Adrenal gland (tissue), 12 donors: ENCODE data around the gene GALNT12. TPM values are rescaled to one million over a fixed set of nuclear protein-coding genes. Genes with fewer than 3 reads are reported as not detected.
A peak's percentile ranks its signal among the peaks of the same experiment; 100 is the strongest.

Experiments used
- DNase-seq, 7 donors: peaks; one replicate each; pipeline ENCODE4 v3.0.0-alpha.2; 2019 to 2020
- H3K27ac ChIP-seq, 5 donors: fragments of 200-600 bp; sonication (generic) in 4 of 5; 1 replicate in 3 of 5; 2 replicates in 2 of 5; pipeline versions ENCODE4 v1.5.1 to v1.8.0; 2016 to 2020; ENCODE audit warnings: mild to moderate bottlenecking in 1 of 5
- H3K27me3 ChIP-seq: fragments of 200-600 bp; 2 replicates; pipeline ENCODE4 v1.8.0; 2021
- H3K36me3 ChIP-seq, 2 donors: fragments of 200-600 bp; replicated peaks in 1 of 2; 1 replicate in 1 of 2; 2 replicates in 1 of 2; pipeline versions ENCODE4 v1.5.1 to v1.8.0; 2018 to 2022
- H3K4me1 ChIP-seq, 2 donors: fragments of 200-600 bp; replicated peaks in 1 of 2; 1 replicate in 1 of 2; 2 replicates in 1 of 2; pipeline versions ENCODE4 v1.5.1 to v1.8.0; 2018 to 2021
- H3K4me3 ChIP-seq, 4 donors: fragments of 200-600 bp; sonication (generic) in 3 of 4; one replicate each; pipeline ENCODE4 v1.5.1; 2016 to 2018
- H3K9me3 ChIP-seq, 3 donors: fragments of 200-600 bp; sonication (generic) in 1 of 3; replicated peaks in 1 of 3; 1 replicate in 2 of 3; 2 replicates in 1 of 3; pipeline versions ENCODE4 v1.5.1 to v1.8.0; 2016 to 2021
- CTCF ChIP-seq, 6 experiments: fragments of 450-650 bp in 4 of 6; fragments of 200-600 bp in 2 of 6; sonication (generic) in 1 of 6; IDR thresholded peaks; 1 replicate in 5 of 6; 2 replicates in 1 of 6; pipeline versions ENCODE4 v1.5.1 to v1.8.0; 2016 to 2021; ENCODE audit warnings: antibody characterized with exemption in 6 of 6, mild to moderate bottlenecking in 2 of 6, moderate library complexity in 1 of 6
- POLR2A ChIP-seq, 2 donors: fragments of 450-650 bp; IDR thresholded peaks; one replicate each; pipeline ENCODE4 v1.6.1; 2017; ENCODE audit warnings: antibody characterized with exemption in 2 of 2, mild to moderate bottlenecking in 2 of 2, moderate library complexity in 1 of 2
- WGBS, 4 donors: extraction: QIAGEN DNeasy Blood & Tissue Kit in 2 of 4; methylation state at CpG; one replicate each; pipeline versions ENCODE4 v1.1.5 to v1.1.7; 2013 to 2017; 5-methylcytosine and 5-hydroxymethylcytosine counted together
- intact Hi-C, 2 donors: fragments of 100-400 bp; cut with DNase I; formaldehyde crosslinking; loops; one replicate each; pipeline versions ENCODE4 v1.14.1 to v1.15.0; 2022 to 2023
- polyA plus RNA-seq, 3 donors: library from polyadenylated mRNA; stranded (reverse); fragments of 200-250 nt in 2 of 3; fragments of 350-450 nt in 1 of 3; fragmentation: Illumina TruSeq in 1 of 3; extraction: RNeasy Lipid Tissue Mini Kit (QIAGEN cat#74804) in 1 of 3; gene quantifications; one replicate each; pipeline ENCODE4 v1.2.3, GENCODE V29; 2013 to 2014
- total RNA-seq, 9 donors: library from RNA; depleted of rRNA in 4 of 9; stranded (reverse); fragments of >200 nt in 4 of 9; fragments of 120-200 nt in 1 of 9; fragmentation: NEBNext Ultra II Directional in 1 of 9; extraction: Animal tissue kit (Norgen Biotek cat#: 25700) in 1 of 9; gene quantifications; one replicate each; pipeline versions ENCODE4 v1.1.0 to v1.2.4, GENCODE V29; 2013 to 2023
- donor health status: healthy with polysubstance abuse.
- donor health status: Bipolar disorder and iron deficiency.
- donor health status: DM: yes; HTN: yes; CAD: no.
- donor health status: DM: no; HTN: no; CAD: no.
- donor health status: DM: no; HTN: no; CAD: no.
- donor health status: DM: yes; HTN: yes; CAD: no.

Gene GALNT12
- total and polyA plus RNA-seq, 12 donors: 1.1 to 20.6 (median 4.2) TPM

- H3K27ac ChIP-seq: peak overlapping the region in 2 of 5 donors; percentile 69 to 79
These were observed 57.9 kb downstream of the GALNT12 start for GRCh38 chr9:98865284-98865875.

GRCh38 chr9:98866435-98867102 is 59.1 kb downstream of the GALNT12 start:
- DNase-seq: peak in 2 of 7 donors; percentile 21 to 40
- intact Hi-C loops: loop anchor here in 1 of 2 donors (10.0 kb wide), 1 partner anchor 78 kb away; the partner anchor contains the start of gene COL15A1
- 66 to 76% (median 72%) methylated on average over 6 of the region's 6 CpGs for WGBS, 4 donors
- H3K27ac ChIP-seq: peak overlapping the region in 4 of 5 donors; percentile 38 to 84 (median 54)
- no peak for TF ChIP-seq CTCF (IDR thresholded peaks at IDR 0.05)
- no peak for TF ChIP-seq POLR2A (IDR thresholded peaks at IDR 0.05)
- H3K4me1 ChIP-seq: peaks cover 12 to 32% of the 10 kb centered on the region in 2 donors
- no peaks in the 10 kb centered on the region for H3K9me3 ChIP-seq
- no peak overlapping the region for H3K4me3 ChIP-seq
- H3K27me3 ChIP-seq: no peaks in the 10 kb centered on the region
- no peaks in the 10 kb centered on the region for H3K36me3 ChIP-seq

More at GRCh38 chr9:98865284-98865875, 57.9 kb downstream of the GALNT12 start:
- H3K36me3 ChIP-seq: no peaks in the 10 kb centered on the region
- no peaks in the 10 kb centered on the region for H3K9me3 ChIP-seq
- TF ChIP-seq CTCF (IDR thresholded peaks at IDR 0.05): no peak
- TF ChIP-seq POLR2A (IDR thresholded peaks at IDR 0.05): no peak
- DNase-seq: peak in 2 of 7 donors; percentile 13 to 25
- intact Hi-C loops: loop anchor here in 1 of 2 donors (10.0 kb wide), 1 partner anchor 79 kb away; the partner anchor contains the start of gene COL15A1
- no peak overlapping the region for H3K4me3 ChIP-seq
- peaks cover 12 to 36% of the 10 kb centered on the region in 2 donors for H3K4me1 ChIP-seq
- WGBS, 4 donors: 87 to 93% (median 89%) methylated on average over 5 of the region's 5 CpGs
- no peaks in the 10 kb centered on the region for H3K27me3 ChIP-seq

GRCh38 chr9:98867103-98867428 is 59.6 kb downstream of the GALNT12 start:
- intact Hi-C loops: loop anchor here in 1 of 2 donors (10.0 kb wide), 1 partner anchor 78 kb away; the partner anchor contains the start of gene COL15A1
- Histone ChIP-seq H3K27ac (peak overlapping the region in 4 of 5 donors; percentile 38 to 84 (median 54)), H3K36me3 (no peaks in the 10 kb centered on the region), H3K4me1 (peaks cover 12 to 32% of the 10 kb centered on the region in 2 donors), H3K9me3 (no peaks in the 10 kb centered on the region), H3K27me3 (no peaks in the 10 kb centered on the region), H3K4me3 (no peak overlapping the region)
- WGBS, 4 donors: 44 to 74% (median 48%) methylated on average over 1 of the region's 1 CpG
- no peak for TF ChIP-seq POLR2A (IDR thresholded peaks at IDR 0.05)
- no peak for TF ChIP-seq CTCF (IDR thresholded peaks at IDR 0.05)
- DNase-seq: peak in 2 of 7 donors; percentile 19 to 51

GRCh38 chr9:98867429-98868168 is 60.1 kb downstream of the GALNT12 start:
- WGBS, 4 donors: 0 to 38% (median 30%) methylated on average over 2 to 4 of the region's 4 CpGs
- no peak overlapping the region for H3K4me3 ChIP-seq
- peaks cover 12 to 32% of the 10 kb centered on the region in 2 donors for H3K4me1 ChIP-seq
- intact Hi-C loops: loop anchor here in 1 of 2 donors (10.0 kb wide), 1 partner anchor 77 kb away; the partner anchor contains the start of gene COL15A1
- H3K9me3 ChIP-seq: no peaks in the 10 kb centered on the region
- DNase-seq: peak; percentile 69 to 87 (median 81)
- no peaks in the 10 kb centered on the region for H3K36me3 ChIP-seq
- TF ChIP-seq POLR2A (IDR thresholded peaks at IDR 0.05): no peak
- no peak for TF ChIP-seq CTCF (IDR thresholded peaks at IDR 0.05)
- H3K27ac ChIP-seq: peak overlapping the region in 4 of 5 donors; percentile 38 to 84 (median 54)
- H3K27me3 ChIP-seq: no peaks in the 10 kb centered on the region
